ENCODE results near the gene NALCN. TPM values are rescaled to one million over a fixed set of nuclear protein-coding genes. Genes with fewer than 3 reads are reported as not detected.

NALCN gene
- total RNA-seq, 4 donors from 2014 or later = 0.76 to 3.3 (median 1.8) TPM

DNA sequence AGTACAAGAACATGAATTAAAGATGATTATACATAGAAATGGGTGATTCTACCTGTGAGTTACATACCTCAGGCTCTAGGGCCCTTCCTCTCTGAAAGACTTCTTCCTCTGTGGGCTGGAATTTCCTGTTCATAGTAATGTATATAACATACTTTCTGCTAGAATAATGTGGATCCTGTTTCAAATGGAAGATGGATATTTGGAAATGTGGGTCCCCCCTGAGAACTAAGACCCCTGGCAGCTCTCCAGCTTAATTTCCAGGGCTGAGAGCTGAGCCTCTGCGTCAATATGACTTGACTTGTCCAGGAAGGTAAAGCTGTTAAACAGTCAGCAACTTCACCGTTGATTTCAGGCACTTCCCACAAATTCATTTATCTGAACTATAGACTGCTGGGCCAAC, 296.3 kb downstream of the NALCN start:
- 50% methylated on average over 2 of the region's 2 CpGs for WGBS
- no peaks in the 10 kb centered on the region for H3K9me3 ChIP-seq
- no peak overlapping the region for H3K27ac ChIP-seq
- DNase-seq (ENCODE audit: low spot score in 2 of 2) = no peak
- H3K4me1 ChIP-seq = no peaks in the 10 kb centered on the region
- no peaks in the 10 kb centered on the region for H3K27me3 ChIP-seq
- no peak overlapping the region for H3K4me3 ChIP-seq
- no peaks in the 10 kb centered on the region for H3K36me3 ChIP-seq
- TF ChIP-seq, protein P1, sequence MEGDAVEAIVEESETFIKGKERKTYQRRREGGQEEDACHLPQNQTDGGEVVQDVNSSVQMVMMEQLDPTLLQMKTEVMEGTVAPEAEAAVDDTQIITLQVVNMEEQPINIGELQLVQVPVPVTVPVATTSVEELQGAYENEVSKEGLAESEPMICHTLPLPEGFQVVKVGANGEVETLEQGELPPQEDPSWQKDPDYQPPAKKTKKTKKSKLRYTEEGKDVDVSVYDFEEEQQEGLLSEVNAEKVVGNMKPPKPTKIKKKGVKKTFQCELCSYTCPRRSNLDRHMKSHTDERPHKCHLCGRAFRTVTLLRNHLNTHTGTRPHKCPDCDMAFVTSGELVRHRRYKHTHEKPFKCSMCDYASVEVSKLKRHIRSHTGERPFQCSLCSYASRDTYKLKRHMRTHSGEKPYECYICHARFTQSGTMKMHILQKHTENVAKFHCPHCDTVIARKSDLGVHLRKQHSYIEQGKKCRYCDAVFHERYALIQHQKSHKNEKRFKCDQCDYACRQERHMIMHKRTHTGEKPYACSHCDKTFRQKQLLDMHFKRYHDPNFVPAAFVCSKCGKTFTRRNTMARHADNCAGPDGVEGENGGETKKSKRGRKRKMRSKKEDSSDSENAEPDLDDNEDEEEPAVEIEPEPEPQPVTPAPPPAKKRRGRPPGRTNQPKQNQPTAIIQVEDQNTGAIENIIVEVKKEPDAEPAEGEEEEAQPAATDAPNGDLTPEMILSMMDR (IDR thresholded peaks at IDR 0.05) = no peak
- no peak for TF ChIP-seq POLR2A (IDR thresholded peaks at IDR 0.05)
- no peak for TF ChIP-seq EP300 (IDR thresholded peaks at IDR 0.05)
- TF ChIP-seq POLR2AphosphoS5 (IDR thresholded peaks at IDR 0.05) = no peak

- WGBS = 83% methylated on average over 4 of the region's 4 CpGs
Observed at GRCh38 chr13:101116826-101117225, 299.5 kb downstream of the NALCN start.

GRCh38 chr13:101116341-101116740, 300.0 kb downstream of the NALCN start:
- Histone ChIP-seq H3K36me3 (no peaks in the 10 kb centered on the region), H3K9me3 (no peaks in the 10 kb centered on the region), H3K27ac (no peak overlapping the region), H3K4me3 (no peak overlapping the region), H3K27me3 (no peaks in the 10 kb centered on the region), H3K4me1 (no peaks in the 10 kb centered on the region)
- WGBS = 52% methylated on average over 4 of the region's 4 CpGs
- TF ChIP-seq POLR2AphosphoS5 (IDR thresholded peaks at IDR 0.05) = no peak
- no peak for TF ChIP-seq EP300 (IDR thresholded peaks at IDR 0.05)
- TF ChIP-seq, protein P1 (IDR thresholded peaks at IDR 0.05) = no peak
- no peak for TF ChIP-seq POLR2A (IDR thresholded peaks at IDR 0.05)
- no peak for DNase-seq (ENCODE audit: low spot score in 2 of 2)

More at GRCh38 chr13:101116826-101117225, 299.5 kb downstream of the NALCN start:
- Histone ChIP-seq H3K27me3 (no peaks in the 10 kb centered on the region), H3K36me3 (no peaks in the 10 kb centered on the region), H3K9me3 (no peaks in the 10 kb centered on the region), H3K4me3 (no peak overlapping the region), H3K4me1 (no peaks in the 10 kb centered on the region), H3K27ac (no peak overlapping the region)
- TF ChIP-seq, protein P1 (IDR thresholded peaks at IDR 0.05) = no peak
- no peak for TF ChIP-seq EP300 (IDR thresholded peaks at IDR 0.05)
- no peak for TF ChIP-seq POLR2AphosphoS5 (IDR thresholded peaks at IDR 0.05)
- TF ChIP-seq POLR2A (IDR thresholded peaks at IDR 0.05) = no peak
- no peak for DNase-seq (ENCODE audit: low spot score in 2 of 2)

GRCh38 chr13:101115762-101116171, 300.5 kb downstream of the NALCN start:
- Histone ChIP-seq H3K27me3 (no peaks in the 10 kb centered on the region), H3K27ac (no peak overlapping the region), H3K36me3 (no peaks in the 10 kb centered on the region), H3K4me3 (no peak overlapping the region), H3K4me1 (no peaks in the 10 kb centered on the region), H3K9me3 (no peaks in the 10 kb centered on the region)
- TF ChIP-seq POLR2A (IDR thresholded peaks at IDR 0.05) (no peak), POLR2AphosphoS5 (IDR thresholded peaks at IDR 0.05) (no peak), EP300 (IDR thresholded peaks at IDR 0.05) (no peak)
- TF ChIP-seq, protein P1 (IDR thresholded peaks at IDR 0.05) = no peak
- DNase-seq (ENCODE audit: low spot score in 2 of 2) = no peak

DNA sequence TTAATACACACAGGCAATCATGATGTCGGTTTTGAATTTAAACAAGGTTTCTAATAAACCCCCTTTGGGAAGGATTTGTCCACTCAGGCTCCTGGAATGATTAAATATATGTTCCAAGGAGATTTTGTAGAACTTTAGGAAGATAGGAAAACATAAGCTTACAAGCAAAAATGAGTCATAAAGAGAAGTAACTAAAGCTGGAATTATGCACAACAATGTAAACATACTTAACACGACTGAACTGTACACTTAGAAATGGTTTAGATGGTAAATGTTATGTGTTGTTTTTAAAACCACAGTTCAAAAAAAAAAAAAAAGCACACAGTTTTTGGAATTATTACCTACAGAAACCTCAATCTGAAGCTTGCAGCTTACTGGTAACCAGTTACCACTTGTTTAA, 304.4 kb downstream of the NALCN start:
- Histone ChIP-seq H3K9me3 (no peaks in the 10 kb centered on the region), H3K27me3 (no peaks in the 10 kb centered on the region), H3K4me1 (no peaks in the 10 kb centered on the region), H3K27ac (no peak overlapping the region), H3K4me3 (no peak overlapping the region), H3K36me3 (no peaks in the 10 kb centered on the region)
- TF ChIP-seq POLR2AphosphoS5 (IDR thresholded peaks at IDR 0.05) (no peak), POLR2A (IDR thresholded peaks at IDR 0.05) (no peak), EP300 (IDR thresholded peaks at IDR 0.05) (no peak)
- TF ChIP-seq, protein P1 (IDR thresholded peaks at IDR 0.05) = no peak
- DNase-seq (ENCODE audit: low spot score in 2 of 2) = no peak
- 86% methylated on average over 2 of the region's 2 CpGs for WGBS

Data from suprapubic skin (tissue), 4 donors.